T-cell (primary cell): Measurements from ENCODE around the gene MTG2. TPM values are rescaled to one million over a fixed set of nuclear protein-coding genes. Genes with fewer than 3 reads are reported as not detected.

ENCODE experiments used
- ATAC-seq, 4 experiments: fragments of 200-7000 bp in 3 of 4; fragments of 150-1000 bp in 1 of 4; cut with Tn5 transposase; replicated peaks in 1 of 4; 1 replicate in 3 of 4; 2 replicates in 1 of 4; pipeline ENCODE4 v1.10.0; 2021; ENCODE audit warnings: moderate library complexity in 3 of 4, mild to moderate bottlenecking in 2 of 4, moderate number of reproducible peaks in 1 of 4
- CTCF ChIA-PET, 2 donors: fragments of 300-600 bp; sonication (Branson Sonifier 250); formaldehyde crosslinking; loops; one replicate each; lab custom pipeline; 2022; ENCODE audit warnings: antibody characterized with exemption in 2 of 2; lab: Charles Lee
- POLR2A ChIA-PET, 2 donors: fragments of 300-600 bp; sonication (Branson Sonifier 250); formaldehyde crosslinking; loops; one replicate each; lab custom pipeline; 2022; ENCODE audit warnings: antibody characterized with exemption in 2 of 2; lab: Charles Lee
- DNase-seq, 35 experiments: peaks; one replicate each; pipeline versions ENCODE4 v3.0.0 to v3.0.0-alpha.2; 2013 to 2023
- H3K27ac ChIP-seq: one replicate; pipeline ENCODE4 v1.5.1; 2013; ENCODE audit warnings: low read length
- H3K27me3 ChIP-seq, 2 experiments: replicated peaks in 1 of 2; 1 replicate in 1 of 2; 2 replicates in 1 of 2; pipeline versions ENCODE4 v1.6.1 to v1.7.0; 2013; ENCODE audit warnings: low read length in 1 of 2, mixed read lengths in 1 of 2; ENCODE audit not compliant: control insufficient read depth in 2 of 2, insufficient read depth in 2 of 2; ENCODE audit errors: extremely low read depth in 1 of 2
- H3K36me3 ChIP-seq, 2 donors: 1 replicate in 1 of 2; 2 replicates in 1 of 2; pipeline versions ENCODE4 v1.6.1 to v1.7.0; 2013; ENCODE audit warnings: low read length in 1 of 2; ENCODE audit not compliant: control insufficient read depth in 2 of 2, insufficient read depth in 1 of 2; ENCODE audit errors: extremely low read depth in 1 of 2
- H3K4me1 ChIP-seq, 2 experiments: 1 replicate in 1 of 2; 2 replicates in 1 of 2; pipeline versions ENCODE4 v1.6.1 to v1.7.0; 2013; ENCODE audit warnings: low read length in 2 of 2, mixed read lengths in 1 of 2; ENCODE audit not compliant: insufficient read depth in 2 of 2, control insufficient read depth in 1 of 2; ENCODE audit errors: extremely low read depth in 1 of 2
- H3K4me3 ChIP-seq, 2 donors: 1 replicate in 1 of 2; 2 replicates in 1 of 2; pipeline versions ENCODE4 v1.5.1 to v1.7.0; 2013; ENCODE audit warnings: mild to moderate bottlenecking in 2 of 2, low read length in 1 of 2, moderate library complexity in 1 of 2; ENCODE audit not compliant: control insufficient read depth in 1 of 2; ENCODE audit errors: extremely low read depth in 1 of 2
- H3K9me3 ChIP-seq: 2 replicates; pipeline ENCODE4 v1.7.0; 2013
- H3K27ac Mint-ChIP-seq, 2 donors: one replicate each; pipeline ENCODE4 v1.8.0; 2020 to 2021; ENCODE audit warnings: mild to moderate bottlenecking in 2 of 2, mixed read lengths in 2 of 2
- H3K27me3 Mint-ChIP-seq, 2 donors: one replicate each; pipeline ENCODE4 v1.8.0; 2021 to 2022; ENCODE audit warnings: mixed read lengths in 2 of 2
- H3K36me3 Mint-ChIP-seq: one replicate; pipeline ENCODE4 v1.8.0; 2021; ENCODE audit warnings: mixed read lengths
- H3K4me1 Mint-ChIP-seq, 3 donors: one replicate each; pipeline ENCODE4 v1.8.0; 2020 to 2022; ENCODE audit warnings: mixed read lengths in 3 of 3, mild to moderate bottlenecking in 1 of 3
- H3K4me3 Mint-ChIP-seq, 3 donors: one replicate each; pipeline ENCODE4 v1.8.0; 2020 to 2022; ENCODE audit warnings: mild to moderate bottlenecking in 3 of 3, mixed read lengths in 3 of 3, moderate library complexity in 3 of 3
- H3K9me3 Mint-ChIP-seq, 3 donors: one replicate each; pipeline ENCODE4 v1.8.0; 2020 to 2022; ENCODE audit warnings: mixed read lengths in 3 of 3
- WGBS: methylation state at CpG from one replicate; pipeline ENCODE4 v1.1.5; 2013; ENCODE audit warnings: missing lambda C conversion rate; ENCODE audit not compliant: insufficient coverage; 5-methylcytosine and 5-hydroxymethylcytosine counted together
- total RNA-seq, 35 experiments: library from RNA in 6 of 35; stranded (reverse) in 6 of 35; fragments of 120-200 nt in 1 of 35; gene quantifications; one replicate each; pipeline versions ENCODE4 v1.2.1 to v1.2.4 and lab custom pipeline; 2013 to 2026

The MTG2 gene
- total RNA-seq, 5 donors from 2014 or later (not counting 1 experiment from before 2014, with no cell fraction given) = 21.1 to 51.9 (median 44.1) TPM

- peaks cover 29% of the 10 kb centered on the region for H3K36me3 Mint-ChIP-seq
- H3K4me3 ChIP-seq = peak overlapping the region; percentile 39 to 52
- H3K4me1 Mint-ChIP-seq = peaks cover 54 to 59% (median 58%) of the 10 kb centered on the region in 3 donors
- no peaks in the 10 kb centered on the region for H3K9me3 ChIP-seq
- no peak for DNase-seq
- H3K4me3 Mint-ChIP-seq = peak overlapping the region; percentile 84 to 89 (median 87)
- ChIA-PET POLR2A (interaction anchor here (0.7 to 1.0 kb wide), 2 partner anchors 74 to 75 kb away, joined by 3 to 4 read pairs; partner anchors contain the start of gene TAF4 (in 1 of the 2)), CTCF (interaction anchor here in 1 of 2 donors (1.1 kb wide), 1 partner anchor 130 kb away, joined by 7 read pairs; no protein-coding TSS in a partner anchor)
- no peaks in the 10 kb centered on the region for H3K27me3 Mint-ChIP-seq
- WGBS = 20% methylated on average over 2 of the region's 7 CpGs
- peak overlapping the region; percentile 2 for H3K27ac ChIP-seq
- H3K27me3 ChIP-seq = no peaks in the 10 kb centered on the region
- peaks cover 19 to 47% of the 10 kb centered on the region in 2 experiments for H3K4me1 ChIP-seq
- peaks cover 6 to 43% of the 10 kb centered on the region in 2 donors for H3K36me3 ChIP-seq
- peak overlapping the region; percentile 85 to 90 for H3K27ac Mint-ChIP-seq
- H3K9me3 Mint-ChIP-seq = no peaks in the 10 kb centered on the region
- no peak for ATAC-seq
Observed at GRCh38 chr20:62141043-62141396, 41.8 kb upstream of the MTG2 start.

- H3K36me3 ChIP-seq = peaks cover 6 to 37% of the 10 kb centered on the region in 2 donors
- peak overlapping the region; percentile 52 to 82 for H3K4me3 ChIP-seq
- no peaks in the 10 kb centered on the region for H3K9me3 ChIP-seq
- POLR2A ChIA-PET = interaction anchor here (0.7 to 1.0 kb wide), 2 partner anchors 75 kb away, joined by 3 to 4 read pairs; partner anchors contain the start of gene TAF4 (in 1 of the 2)
- Mint-ChIP-seq H3K36me3 (peaks cover 29% of the 10 kb centered on the region), H3K27me3 (no peaks in the 10 kb centered on the region), H3K4me3 (peak overlapping the region; percentile 84 to 89 (median 87)), H3K9me3 (no peaks in the 10 kb centered on the region), H3K27ac (peak overlapping the region; percentile 85 to 90), H3K4me1 (peaks cover 58 to 65% (median 59%) of the 10 kb centered on the region in 3 donors)
- peak in 1 of 4 experiments; percentile 8 for ATAC-seq
- CTCF ChIA-PET = interaction anchor here in 1 of 2 donors (1.1 kb wide), 1 partner anchor 131 kb away, joined by 7 read pairs; no protein-coding TSS in a partner anchor
- 13% methylated on average over 5 of the region's 14 CpGs for WGBS
- peaks cover 19 to 52% of the 10 kb centered on the region in 2 experiments for H3K4me1 ChIP-seq
- no peaks in the 10 kb centered on the region for H3K27me3 ChIP-seq
- peak overlapping the region; percentile 2 for H3K27ac ChIP-seq
- peak in 29 of 35 experiments; percentile 11 to 57 (median 35) for DNase-seq
Observed at GRCh38 chr20:62141397-62142251, 41.2 kb upstream of the MTG2 start.

GRCh38 chr20:62142252-62143080 is 40.4 kb upstream of the MTG2 start:
- Histone ChIP-seq H3K27me3 (no peaks in the 10 kb centered on the region), H3K4me3 (peak overlapping the region; percentile 52 to 82), H3K9me3 (no peaks in the 10 kb centered on the region), H3K27ac (peak overlapping the region; percentile 2), H3K36me3 (peaks cover 6 to 31% of the 10 kb centered on the region in 2 donors), H3K4me1 (peaks cover 19 to 56% of the 10 kb centered on the region in 2 experiments)
- ChIA-PET CTCF (no interaction called here), POLR2A (no interaction called here)
- WGBS = under 1% methylated on average over 68 of the region's 71 CpGs
- peak; percentile 16 to 22 (median 17) for ATAC-seq
- Mint-ChIP-seq H3K36me3 (peaks cover 25% of the 10 kb centered on the region), H3K4me1 (peaks cover 54 to 65% (median 61%) of the 10 kb centered on the region in 3 donors), H3K27ac (peak overlapping the region; percentile 85 to 90), H3K4me3 (peak overlapping the region; percentile 84 to 89 (median 87)), H3K9me3 (no peaks in the 10 kb centered on the region), H3K27me3 (no peaks in the 10 kb centered on the region)
- DNase-seq = peak in 1 of 35 experiments; percentile 14

- H3K4me3 ChIP-seq = peak within 1 kb of the TSS; percentile 60 to 82
- H3K27ac ChIP-seq = peak within 1 kb of the TSS; percentile 66
- ATAC-seq (peak; percentile 87 to 93 (median 90)), DNase-seq (peak; percentile 67 to 96 (median 82))
- no peaks in the 10 kb centered on the region for H3K27me3 Mint-ChIP-seq
- H3K27ac Mint-ChIP-seq = peak within 1 kb of the TSS; percentile 85 to 90
- H3K9me3 Mint-ChIP-seq = no peaks in the 10 kb centered on the region
- H3K36me3 ChIP-seq = peaks cover 6 to 23% of the 10 kb centered on the region in 2 donors
- H3K4me1 Mint-ChIP-seq = peaks cover 48 to 59% (median 58%) of the 10 kb centered on the region in 3 donors
- H3K4me3 Mint-ChIP-seq = peak within 1 kb of the TSS; percentile 84 to 89 (median 87)
- H3K9me3 ChIP-seq = no peaks in the 10 kb centered on the region
- peaks cover 19 to 58% of the 10 kb centered on the region in 2 experiments for H3K4me1 ChIP-seq
- CTCF ChIA-PET = no interaction called here
- under 1% methylated on average over 124 of the region's 148 CpGs for WGBS
- no peaks in the 10 kb centered on the region for H3K27me3 ChIP-seq
- POLR2A ChIA-PET = no interaction called here
- H3K36me3 Mint-ChIP-seq = peaks cover 16% of the 10 kb centered on the region
Observed at GRCh38 chr20:62143081-62143956, 39.5 kb upstream of the MTG2 start, which contains the start of the genes PSMA7 and SS18L1. TSS of gene PSMA7 (minus strand) at chr20:62143394. CDS start at chr20:62143303, 91 bp downstream. TSS of gene SS18L1 (plus strand) at chr20:62143769. CDS start at chr20:62143821, 52 bp downstream.

- peak overlapping the region; percentile 79 to 87 (median 84) for H3K4me3 Mint-ChIP-seq
- CTCF ChIA-PET = interaction anchor here in 1 of 2 donors (0.5 kb wide), 1 partner anchor 58 kb away, joined by 3 read pairs; no protein-coding TSS in a partner anchor
- Histone ChIP-seq H3K4me1 (peaks cover 19 to 63% of the 10 kb centered on the region in 2 experiments), H3K4me3 (peak overlapping the region; percentile 60 to 67), H3K27ac (no peak overlapping the region), H3K36me3 (peaks cover under 1 to 15% of the 10 kb centered on the region in 2 donors), H3K9me3 (no peaks in the 10 kb centered on the region), H3K27me3 (no peaks in the 10 kb centered on the region)
- H3K4me1 Mint-ChIP-seq = peaks cover 50 to 60% (median 58%) of the 10 kb centered on the region in 3 donors
- H3K9me3 Mint-ChIP-seq = no peaks in the 10 kb centered on the region
- 1% methylated on average over 79 of the region's 104 CpGs for whole genome bisulfite sequencing
- H3K27me3 Mint-ChIP-seq = no peaks in the 10 kb centered on the region
- H3K36me3 Mint-ChIP-seq = peaks cover 11% of the 10 kb centered on the region
- DNase-seq = peak in 21 of 35 experiments; percentile 16 to 66 (median 29)
- ATAC-seq = peak; percentile 1 to 11 (median 6)
- H3K27ac Mint-ChIP-seq = peak overlapping the region; percentile 66 to 84
- POLR2A ChIA-PET = interaction anchor here in 1 of 2 donors (0.6 kb wide), 1 partner anchor 44 kb away, joined by 5 read pairs; no protein-coding TSS in a partner anchor
Observed at GRCh38 chr20:62143957-62144825, 38.6 kb upstream of the MTG2 start.
